ENCODE data around the gene ODF2.

DNA sequence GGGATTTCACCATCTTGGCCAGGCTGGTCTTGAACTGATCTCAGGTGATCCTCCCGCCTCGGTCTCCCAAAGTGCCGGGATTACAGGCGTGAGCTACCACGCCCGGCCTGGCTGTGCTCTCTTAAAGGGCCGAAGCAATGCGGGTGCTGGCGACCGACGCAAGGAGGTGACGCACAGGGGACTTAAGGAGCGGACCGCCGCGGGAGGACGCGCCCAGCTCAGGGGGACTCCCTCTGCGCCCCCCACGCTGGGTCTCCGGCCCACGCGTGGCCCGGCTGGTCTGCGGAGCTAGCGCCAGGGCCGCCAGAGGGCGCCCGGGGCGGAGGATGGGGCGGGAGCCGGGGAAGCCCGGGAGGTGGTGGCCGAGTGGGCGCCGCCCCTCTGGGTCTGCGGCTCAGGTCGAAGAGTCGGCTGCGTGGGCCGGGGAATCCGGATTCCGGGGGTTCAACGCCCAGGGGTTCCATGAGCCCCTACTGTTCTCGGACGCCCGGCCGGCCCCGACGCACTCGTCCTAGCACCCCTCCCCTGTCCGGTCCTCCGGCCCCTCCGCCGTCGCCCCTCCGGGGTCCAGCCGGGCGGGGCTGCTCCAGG is 35.7 kb upstream of the ODF2 start:
- TF ChIP-seq CTCF (IDR thresholded peaks at IDR 0.05), result peak; percentile 64 to 80 (median 78)
- TF ChIP-seq EP300 (IDR thresholded peaks at IDR 0.05; ENCODE audit: low read depth), result no peak
- TF ChIP-seq POLR2A (IDR thresholded peaks at IDR 0.05), result no peak
- no peak for TF ChIP-seq POLR2AphosphoS5 (IDR thresholded peaks at IDR 0.05)
